Mammary epithelial cell (primary cell): ENCODE results near the gene FRMD5.

ENCODE experiments used
- EZH2 ChIP-seq: IDR thresholded peaks from 2 replicates; pipeline ENCODE4 v1.6.1; 2012; ENCODE audit warnings: low read length, inconsistent platforms, borderline replicate concordance
- TF ChIP-seq, protein P1 (sequence below), 2 donors: IDR thresholded peaks in 1 of 2; conservative IDR thresholded peaks in 1 of 2; 2 replicates each; pipeline ENCODE4 v1.5.1; 2011 to 2012; ENCODE audit warnings: inconsistent platforms in 2 of 2, low read length in 2 of 2, mild to moderate bottlenecking in 2 of 2, control low read depth in 1 of 2, low read depth in 1 of 2; ENCODE audit not compliant: insufficient read depth in 1 of 2; ENCODE audit errors: extremely low read depth in 1 of 2

- no peak for TF ChIP-seq EZH2
- TF ChIP-seq, protein P1, sequence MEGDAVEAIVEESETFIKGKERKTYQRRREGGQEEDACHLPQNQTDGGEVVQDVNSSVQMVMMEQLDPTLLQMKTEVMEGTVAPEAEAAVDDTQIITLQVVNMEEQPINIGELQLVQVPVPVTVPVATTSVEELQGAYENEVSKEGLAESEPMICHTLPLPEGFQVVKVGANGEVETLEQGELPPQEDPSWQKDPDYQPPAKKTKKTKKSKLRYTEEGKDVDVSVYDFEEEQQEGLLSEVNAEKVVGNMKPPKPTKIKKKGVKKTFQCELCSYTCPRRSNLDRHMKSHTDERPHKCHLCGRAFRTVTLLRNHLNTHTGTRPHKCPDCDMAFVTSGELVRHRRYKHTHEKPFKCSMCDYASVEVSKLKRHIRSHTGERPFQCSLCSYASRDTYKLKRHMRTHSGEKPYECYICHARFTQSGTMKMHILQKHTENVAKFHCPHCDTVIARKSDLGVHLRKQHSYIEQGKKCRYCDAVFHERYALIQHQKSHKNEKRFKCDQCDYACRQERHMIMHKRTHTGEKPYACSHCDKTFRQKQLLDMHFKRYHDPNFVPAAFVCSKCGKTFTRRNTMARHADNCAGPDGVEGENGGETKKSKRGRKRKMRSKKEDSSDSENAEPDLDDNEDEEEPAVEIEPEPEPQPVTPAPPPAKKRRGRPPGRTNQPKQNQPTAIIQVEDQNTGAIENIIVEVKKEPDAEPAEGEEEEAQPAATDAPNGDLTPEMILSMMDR (conservative IDR thresholded peaks at IDR 0.05 in 1 of 2, IDR thresholded peaks at IDR 0.05 in 1 of 2; ENCODE audit: extremely low read depth in 1 of 2, insufficient read depth in 1 of 2, low read depth in 1 of 2, low read length in 2 of 2) = no peak
Measured at GRCh38 chr15:43896543-43896942, 298.5 kb downstream of the FRMD5 start.
